Spleen (tissue), 7 donors: ENCODE measurements around the gene DSCAML1.

ENCODE experiments used
- CTCF ChIP-seq, 11 experiments: fragments of 200-600 bp in 7 of 11; fragments of 450-650 bp in 4 of 11; sonication (generic) in 4 of 11; IDR thresholded peaks in 8 of 11; conservative IDR thresholded peaks in 3 of 11; 1 replicate in 7 of 11; 2 replicates in 4 of 11; pipeline versions ENCODE4 v1.4.0 to v1.8.0; 2016 to 2021; ENCODE audit warnings: antibody characterized with exemption in 11 of 11, inconsistent platforms in 4 of 11, mild to moderate bottlenecking in 1 of 11
- POLR2AphosphoS5 ChIP-seq, 3 donors: sonication (generic); formaldehyde crosslinking; IDR thresholded peaks; one replicate each; pipeline ENCODE4 v1.5.1; 2017; ENCODE audit warnings: antibody characterized with exemption in 3 of 3
- donor health status: DM: no; HTN: no; CAD: no; lungs with moderate emphysema.
- donor health status: DM: no; HTN: no; CAD: no.
- donor health status: DM: no; HTN: no; CAD: no.

GRCh38 chr11:117828611-117829368 lies 31.8 kb upstream of the DSCAML1 start:
- TF ChIP-seq CTCF (IDR thresholded peaks at IDR 0.05 in 8 of 11, conservative IDR thresholded peaks at IDR 0.05 in 3 of 11) (no peak), POLR2AphosphoS5 (IDR thresholded peaks at IDR 0.05) (peak in 2 of 3 donors; percentile 22 to 24)
